B cell (primary cell): ENCODE results near the gene CENPX. TPM values are rescaled to one million over a fixed set of nuclear protein-coding genes. Genes with fewer than 3 reads are reported as not detected.

Experiments
- ATAC-seq: fragments of 200-7000 bp; cut with Tn5 transposase; one replicate; pipeline ENCODE4 v1.10.0; 2021; ENCODE audit warnings: low read depth, mild to moderate bottlenecking, moderate number of reproducible peaks, moderate library complexity
- CTCF ChIA-PET: fragments of 350-600 bp; sonication (Branson Sonifier 250); formaldehyde crosslinking; loops from one replicate; lab custom pipeline; 2021; ENCODE audit warnings: antibody characterized with exemption, inconsistent platforms; lab: Charles Lee
- POLR2A ChIA-PET: fragments of 350-600 bp; sonication (Branson Sonifier 250); formaldehyde crosslinking; loops from one replicate; lab custom pipeline; 2021; ENCODE audit warnings: antibody characterized with exemption; lab: Charles Lee
- DNase-seq: peaks from one replicate; pipeline ENCODE4 v3.0.0; 2013
- H2AFZ ChIP-seq: 2 replicates; pipeline ENCODE4 v1.6.1; 2012; ENCODE audit warnings: mild to moderate bottlenecking, low read depth, low read length; ENCODE audit not compliant: insufficient read depth, poor library complexity, severe bottlenecking
- H3K27ac ChIP-seq, 2 donors: 1 replicate in 1 of 2; 2 replicates in 1 of 2; pipeline ENCODE4 v1.5.1; 2012 to 2013; ENCODE audit warnings: low read length in 2 of 2, mild to moderate bottlenecking in 2 of 2, moderate library complexity in 1 of 2
- H3K27me3 ChIP-seq, 4 experiments: fragments of 200-600 bp in 1 of 4; sonication (generic) in 1 of 4; replicated peaks in 1 of 4; 1 replicate in 2 of 4; 2 replicates in 2 of 4; pipeline versions ENCODE4 v1.6.1 to v1.7.0; 2013 to 2016; ENCODE audit warnings: low read length in 3 of 4, mild to moderate bottlenecking in 2 of 4, mixed read lengths in 1 of 4, moderate library complexity in 1 of 4; ENCODE audit not compliant: insufficient read depth in 4 of 4, control insufficient read depth in 3 of 4; ENCODE audit errors: control extremely low read depth in 1 of 4
- H3K36me3 ChIP-seq, 2 experiments: replicated peaks in 1 of 2; 1 replicate in 1 of 2; 2 replicates in 1 of 2; pipeline versions ENCODE4 v1.6.1 to v1.7.1; 2013; ENCODE audit warnings: low read length in 1 of 2; ENCODE audit not compliant: insufficient read depth in 2 of 2, control insufficient read depth in 1 of 2; ENCODE audit errors: control extremely low read depth in 1 of 2, extremely low read depth in 1 of 2
- H3K4me1 ChIP-seq, 2 donors: fragments of 200-600 bp in 1 of 2; sonication (generic) in 1 of 2; 1 replicate in 1 of 2; 2 replicates in 1 of 2; pipeline versions ENCODE4 v1.5.1 to v1.6.1; 2013 to 2017; ENCODE audit warnings: low read length in 2 of 2; ENCODE audit not compliant: control insufficient read depth in 2 of 2, insufficient read depth in 2 of 2
- H3K4me2 ChIP-seq: replicated peaks from 2 replicates; pipeline ENCODE3; 2012; ENCODE audit warnings: mild to moderate bottlenecking, low read depth, low read length; ENCODE audit not compliant: poor library complexity, severe bottlenecking
- H3K4me3 ChIP-seq, 5 experiments: fragments of 200-600 bp in 1 of 5; sonication (generic) in 1 of 5; 1 replicate in 3 of 5; 2 replicates in 2 of 5; pipeline versions ENCODE4 v1.5.1 to v1.7.0; 2011 to 2016; ENCODE audit warnings: low read length in 4 of 5, mild to moderate bottlenecking in 4 of 5, low read depth in 2 of 5, control low read depth in 1 of 5, moderate library complexity in 1 of 5; ENCODE audit not compliant: insufficient read depth in 1 of 5; ENCODE audit errors: control extremely low read depth in 1 of 5, extremely low read depth in 1 of 5
- H3K79me2 ChIP-seq: fragments of 200-600 bp; sonication (generic); one replicate; pipeline ENCODE4 v1.6.0; 2016; ENCODE audit warnings: low read length; ENCODE audit not compliant: control insufficient read depth, insufficient read depth
- H3K9ac ChIP-seq: fragments of 200-600 bp; sonication (generic); 2 replicates; pipeline ENCODE4 v1.6.1; 2017; ENCODE audit warnings: mild to moderate bottlenecking, low read length, moderate library complexity
- H3K9me3 ChIP-seq, 3 donors: one replicate each; pipeline versions ENCODE4 v1.6.1 to v1.7.1; 2013; ENCODE audit warnings: low read length in 2 of 3; ENCODE audit not compliant: control insufficient read depth in 2 of 3, insufficient read depth in 1 of 3; ENCODE audit errors: control extremely low read depth in 1 of 3
- H4K20me1 ChIP-seq: 2 replicates; pipeline ENCODE4 v1.6.0; 2012; ENCODE audit warnings: mild to moderate bottlenecking, low read length; ENCODE audit not compliant: insufficient read depth, control insufficient read depth, poor library complexity, severe bottlenecking
- H3K27ac Mint-ChIP-seq: one replicate; pipeline ENCODE4 v1.8.0; 2021; ENCODE audit warnings: mixed read lengths
- H3K27me3 Mint-ChIP-seq: one replicate; pipeline ENCODE4 v1.8.0; 2021; ENCODE audit warnings: mixed read lengths
- H3K4me1 Mint-ChIP-seq: one replicate; pipeline ENCODE4 v1.8.0; 2021; ENCODE audit warnings: mixed read lengths
- H3K4me3 Mint-ChIP-seq: one replicate; pipeline ENCODE4 v1.8.0; 2021; ENCODE audit warnings: mixed read lengths
- H3K9me3 Mint-ChIP-seq: one replicate; pipeline ENCODE4 v1.8.0; 2022; ENCODE audit warnings: mixed read lengths; ENCODE audit not compliant: insufficient read depth
- EZH2 ChIP-seq: IDR thresholded peaks from 2 replicates; pipeline ENCODE4 v1.6.1; 2012; ENCODE audit warnings: borderline replicate concordance, low read depth, mild to moderate bottlenecking, moderate library complexity, low read length; ENCODE audit not compliant: insufficient read depth, poor library complexity, severe bottlenecking
- WGBS: methylation state at CpG from one replicate; pipeline ENCODE4 v1.1.5; 2013; ENCODE audit warnings: missing lambda C conversion rate; ENCODE audit not compliant: insufficient coverage; 5-methylcytosine and 5-hydroxymethylcytosine counted together
- intact Hi-C: fragments of 100-400 bp; cut with micrococcal nuclease; formaldehyde crosslinking; loops from one replicate; pipeline ENCODE4 v1.10.0; 2022
- polyA plus RNA-seq: library from polyadenylated mRNA; depleted of rRNA; stranded (reverse); fragments of >200 nt; gene quantifications from 2 replicates; pipeline ENCODE4 v1.2.3, GENCODE V29; 2012
- total RNA-seq, 2 donors: library from RNA; stranded (reverse); fragments of 120-200 nt in 1 of 2; gene quantifications; 1 replicate in 1 of 2; 2 replicates in 1 of 2; pipeline versions ENCODE4 v1.2.3 to v1.2.4, GENCODE V29; 2013 to 2022
- TF ChIP-seq, protein P1 (sequence below): fragments of 200-600 bp; IDR thresholded peaks from one replicate; pipeline ENCODE4 v1.8.0; 2022; ENCODE audit warnings: antibody characterized with exemption, mild to moderate bottlenecking

Gene CENPX
- total and polyA plus RNA-seq, 2 donors (not counting 1 experiment from before 2014, with no cell fraction given) = 37.0 to 40.1 TPM

DNA sequence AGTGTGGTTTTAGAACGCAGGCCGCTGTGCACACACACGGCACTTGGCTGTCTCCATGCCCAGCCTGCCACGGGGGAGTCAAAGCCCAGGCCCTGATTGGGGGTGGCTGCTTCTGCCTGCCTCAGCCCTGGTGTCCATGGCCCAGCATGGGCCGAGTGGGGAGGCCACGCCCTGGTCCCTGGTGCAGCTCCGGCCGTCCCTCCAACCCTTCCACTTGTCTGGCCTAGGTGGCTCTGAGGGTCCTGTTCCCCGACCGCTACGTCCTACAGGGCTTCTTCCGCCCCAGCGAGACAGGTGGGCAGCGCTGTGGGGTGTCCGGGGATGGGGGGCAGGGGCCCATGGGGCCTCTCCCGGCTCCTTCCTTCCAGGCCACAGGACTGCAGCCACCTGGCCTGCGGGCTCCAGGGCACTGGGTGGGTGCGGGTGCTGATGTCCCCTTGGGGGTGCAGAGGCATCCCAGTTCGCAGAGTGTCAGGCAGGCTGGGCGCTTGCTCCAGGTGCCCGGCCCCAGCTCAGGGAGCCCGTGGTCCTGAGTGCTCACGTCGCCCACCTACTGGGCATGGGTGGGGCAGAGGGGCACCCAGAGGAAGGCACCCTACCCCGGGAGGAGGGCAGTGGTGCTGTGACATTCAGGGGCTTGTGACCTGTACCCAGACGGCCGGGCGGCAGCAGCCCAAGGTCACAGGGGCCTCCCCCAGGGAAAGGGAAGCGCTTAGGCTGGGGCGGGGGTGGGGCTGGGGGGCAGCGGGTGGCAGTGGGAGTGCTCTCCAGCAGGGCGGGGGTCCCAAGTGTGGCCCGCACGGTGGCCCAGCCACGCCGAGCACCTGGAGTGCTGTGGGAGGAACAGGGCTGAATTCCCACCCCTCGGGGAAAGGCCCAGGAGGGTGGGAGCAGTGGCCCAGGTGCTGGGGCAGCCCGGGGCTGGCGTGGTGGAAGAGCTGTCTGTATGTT lies 11.8 kb downstream of the CENPX start:
- Histone ChIP-seq H3K36me3 (peaks cover 0 to 5% of the 10 kb centered on the region in 2 experiments), H3K27me3 (no peaks in the 10 kb centered on the region), H3K9ac (no peak overlapping the region), H2AFZ (no peak overlapping the region), H3K4me1 (no peaks in the 10 kb centered on the region), H3K4me3 (no peak overlapping the region), H3K79me2 (no peaks in the 10 kb centered on the region), H4K20me1 (no peaks in the 10 kb centered on the region), H3K4me2 (no peak overlapping the region), H3K9me3 (no peaks in the 10 kb centered on the region), H3K27ac (no peak overlapping the region)
- Mint-ChIP-seq H3K4me1 (no peaks in the 10 kb centered on the region), H3K27ac (no peak overlapping the region), H3K9me3 (no peaks in the 10 kb centered on the region), H3K4me3 (no peak overlapping the region), H3K27me3 (no peaks in the 10 kb centered on the region)
- POLR2A ChIA-PET = no interaction called here
- WGBS = 92% methylated on average over 33 of the region's 39 CpGs
- TF ChIP-seq, protein P1, sequence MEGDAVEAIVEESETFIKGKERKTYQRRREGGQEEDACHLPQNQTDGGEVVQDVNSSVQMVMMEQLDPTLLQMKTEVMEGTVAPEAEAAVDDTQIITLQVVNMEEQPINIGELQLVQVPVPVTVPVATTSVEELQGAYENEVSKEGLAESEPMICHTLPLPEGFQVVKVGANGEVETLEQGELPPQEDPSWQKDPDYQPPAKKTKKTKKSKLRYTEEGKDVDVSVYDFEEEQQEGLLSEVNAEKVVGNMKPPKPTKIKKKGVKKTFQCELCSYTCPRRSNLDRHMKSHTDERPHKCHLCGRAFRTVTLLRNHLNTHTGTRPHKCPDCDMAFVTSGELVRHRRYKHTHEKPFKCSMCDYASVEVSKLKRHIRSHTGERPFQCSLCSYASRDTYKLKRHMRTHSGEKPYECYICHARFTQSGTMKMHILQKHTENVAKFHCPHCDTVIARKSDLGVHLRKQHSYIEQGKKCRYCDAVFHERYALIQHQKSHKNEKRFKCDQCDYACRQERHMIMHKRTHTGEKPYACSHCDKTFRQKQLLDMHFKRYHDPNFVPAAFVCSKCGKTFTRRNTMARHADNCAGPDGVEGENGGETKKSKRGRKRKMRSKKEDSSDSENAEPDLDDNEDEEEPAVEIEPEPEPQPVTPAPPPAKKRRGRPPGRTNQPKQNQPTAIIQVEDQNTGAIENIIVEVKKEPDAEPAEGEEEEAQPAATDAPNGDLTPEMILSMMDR = no peak
- TF ChIP-seq EZH2 = no peak
- ATAC-seq = no peak
- CTCF ChIA-PET = no interaction called here
- no peak for DNase-seq
- intact Hi-C loops = no loop called here

DNA sequence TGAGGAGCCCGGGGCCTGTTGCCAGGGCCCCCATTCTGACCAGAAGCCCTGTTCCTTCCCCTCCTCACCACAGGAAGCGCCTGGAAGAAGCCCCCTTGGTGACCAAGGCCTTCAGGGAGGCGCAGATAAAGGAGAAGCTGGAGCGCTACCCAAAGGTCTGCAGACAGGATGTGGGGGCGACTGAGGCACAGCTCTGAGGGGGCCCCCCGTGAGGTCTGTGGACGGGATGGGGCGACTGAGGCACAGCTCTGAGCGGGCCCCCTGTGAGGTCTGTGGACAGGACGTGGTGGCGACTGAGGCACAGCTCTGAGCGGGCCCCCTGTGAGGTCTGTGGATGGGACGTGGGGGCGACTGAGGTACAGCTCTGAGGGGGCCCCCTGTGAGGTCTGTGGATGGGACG lies 13.3 kb downstream of the CENPX start:
- ATAC-seq (no peak), DNase-seq (no peak)
- intact Hi-C loops = no loop called here
- H3K36me3 ChIP-seq = peaks cover 0 to 7% of the 10 kb centered on the region in 2 experiments
- ChIA-PET CTCF (no interaction called here), POLR2A (no interaction called here)
- H3K27me3 Mint-ChIP-seq = no peaks in the 10 kb centered on the region
- H3K4me3 ChIP-seq = no peak overlapping the region
- H3K4me2 ChIP-seq = no peak overlapping the region
- H2AFZ ChIP-seq = no peak overlapping the region
- H3K79me2 ChIP-seq = no peaks in the 10 kb centered on the region
- H3K27ac ChIP-seq = no peak overlapping the region
- H3K27me3 ChIP-seq = no peaks in the 10 kb centered on the region
- no peak overlapping the region for H3K27ac Mint-ChIP-seq
- H3K4me3 Mint-ChIP-seq = no peak overlapping the region
- H3K4me1 Mint-ChIP-seq = no peaks in the 10 kb centered on the region
- no peaks in the 10 kb centered on the region for H4K20me1 ChIP-seq
- H3K9ac ChIP-seq = no peak overlapping the region
- no peaks in the 10 kb centered on the region for H3K9me3 ChIP-seq
- no peaks in the 10 kb centered on the region for H3K9me3 Mint-ChIP-seq
- 75% methylated on average over 14 of the region's 15 CpGs for whole genome bisulfite sequencing
- no peaks in the 10 kb centered on the region for H3K4me1 ChIP-seq
- TF ChIP-seq, protein P1 = no peak
- no peak for TF ChIP-seq EZH2
